T-cell (primary cell): ENCODE data around the gene BTG2. TPM values are rescaled to one million over a fixed set of nuclear protein-coding genes. Genes with fewer than 3 reads are reported as not detected.

Experiments
- ATAC-seq, 4 experiments: fragments of 200-7000 bp in 3 of 4; fragments of 150-1000 bp in 1 of 4; cut with Tn5 transposase; replicated peaks in 1 of 4; 1 replicate in 3 of 4; 2 replicates in 1 of 4; pipeline ENCODE4 v1.10.0; 2021; ENCODE audit warnings: moderate library complexity in 3 of 4, mild to moderate bottlenecking in 2 of 4, moderate number of reproducible peaks in 1 of 4
- CTCF ChIA-PET, 2 donors: fragments of 300-600 bp; sonication (Branson Sonifier 250); formaldehyde crosslinking; loops; one replicate each; lab custom pipeline; 2022; ENCODE audit warnings: antibody characterized with exemption in 2 of 2; lab: Charles Lee
- POLR2A ChIA-PET, 2 donors: fragments of 300-600 bp; sonication (Branson Sonifier 250); formaldehyde crosslinking; loops; one replicate each; lab custom pipeline; 2022; ENCODE audit warnings: antibody characterized with exemption in 2 of 2; lab: Charles Lee
- DNase-seq, 35 experiments: peaks; one replicate each; pipeline versions ENCODE4 v3.0.0 to v3.0.0-alpha.2; 2013 to 2023
- H3K27ac ChIP-seq: one replicate; pipeline ENCODE4 v1.5.1; 2013; ENCODE audit warnings: low read length
- H3K27me3 ChIP-seq, 2 experiments: replicated peaks in 1 of 2; 1 replicate in 1 of 2; 2 replicates in 1 of 2; pipeline versions ENCODE4 v1.6.1 to v1.7.0; 2013; ENCODE audit warnings: low read length in 1 of 2, mixed read lengths in 1 of 2; ENCODE audit not compliant: control insufficient read depth in 2 of 2, insufficient read depth in 2 of 2; ENCODE audit errors: extremely low read depth in 1 of 2
- H3K36me3 ChIP-seq, 2 donors: 1 replicate in 1 of 2; 2 replicates in 1 of 2; pipeline versions ENCODE4 v1.6.1 to v1.7.0; 2013; ENCODE audit warnings: low read length in 1 of 2; ENCODE audit not compliant: control insufficient read depth in 2 of 2, insufficient read depth in 1 of 2; ENCODE audit errors: extremely low read depth in 1 of 2
- H3K4me1 ChIP-seq, 2 experiments: 1 replicate in 1 of 2; 2 replicates in 1 of 2; pipeline versions ENCODE4 v1.6.1 to v1.7.0; 2013; ENCODE audit warnings: low read length in 2 of 2, mixed read lengths in 1 of 2; ENCODE audit not compliant: insufficient read depth in 2 of 2, control insufficient read depth in 1 of 2; ENCODE audit errors: extremely low read depth in 1 of 2
- H3K4me3 ChIP-seq, 2 donors: 1 replicate in 1 of 2; 2 replicates in 1 of 2; pipeline versions ENCODE4 v1.5.1 to v1.7.0; 2013; ENCODE audit warnings: mild to moderate bottlenecking in 2 of 2, low read length in 1 of 2, moderate library complexity in 1 of 2; ENCODE audit not compliant: control insufficient read depth in 1 of 2; ENCODE audit errors: extremely low read depth in 1 of 2
- H3K9me3 ChIP-seq: 2 replicates; pipeline ENCODE4 v1.7.0; 2013
- H3K27ac Mint-ChIP-seq, 2 donors: one replicate each; pipeline ENCODE4 v1.8.0; 2020 to 2021; ENCODE audit warnings: mild to moderate bottlenecking in 2 of 2, mixed read lengths in 2 of 2
- H3K27me3 Mint-ChIP-seq, 2 donors: one replicate each; pipeline ENCODE4 v1.8.0; 2021 to 2022; ENCODE audit warnings: mixed read lengths in 2 of 2
- H3K36me3 Mint-ChIP-seq: one replicate; pipeline ENCODE4 v1.8.0; 2021; ENCODE audit warnings: mixed read lengths
- H3K4me1 Mint-ChIP-seq, 3 donors: one replicate each; pipeline ENCODE4 v1.8.0; 2020 to 2022; ENCODE audit warnings: mixed read lengths in 3 of 3, mild to moderate bottlenecking in 1 of 3
- H3K4me3 Mint-ChIP-seq, 3 donors: one replicate each; pipeline ENCODE4 v1.8.0; 2020 to 2022; ENCODE audit warnings: mild to moderate bottlenecking in 3 of 3, mixed read lengths in 3 of 3, moderate library complexity in 3 of 3
- H3K9me3 Mint-ChIP-seq, 3 donors: one replicate each; pipeline ENCODE4 v1.8.0; 2020 to 2022; ENCODE audit warnings: mixed read lengths in 3 of 3
- WGBS: methylation state at CpG from one replicate; pipeline ENCODE4 v1.1.5; 2013; ENCODE audit warnings: missing lambda C conversion rate; ENCODE audit not compliant: insufficient coverage; 5-methylcytosine and 5-hydroxymethylcytosine counted together
- total RNA-seq, 35 experiments: library from RNA in 6 of 35; stranded (reverse) in 6 of 35; fragments of 120-200 nt in 1 of 35; gene quantifications; one replicate each; pipeline versions ENCODE4 v1.2.1 to v1.2.4 and lab custom pipeline; 2013 to 2026

The BTG2 gene
- total RNA-seq, 5 donors from 2014 or later (not counting 1 experiment from before 2014, with no cell fraction given) = 172 to 655 (median 186) TPM

- no peaks in the 10 kb centered on the region for H3K36me3 ChIP-seq
- no peak for ATAC-seq
- peaks cover 70 to 80% (median 75%) of the 10 kb centered on the region in 3 donors for H3K4me1 Mint-ChIP-seq
- CTCF ChIA-PET = interaction anchor here (0.6 to 6.6 kb wide), 6 partner anchors 14 to 662 kb away, joined by 4 to 39 read pairs (median 6); no protein-coding TSS in a partner anchor
- H3K9me3 Mint-ChIP-seq = no peaks in the 10 kb centered on the region
- POLR2A ChIA-PET = interaction anchor here (1.3 to 12.3 kb wide), 8 partner anchors 12 to 37 kb away, joined by 3 to 271 read pairs (median 10); partner anchors contain the start of gene BTG2 (in 2 of the 2)
- H3K4me1 ChIP-seq = peaks cover 41 to 64% of the 10 kb centered on the region in 2 experiments
- no peaks in the 10 kb centered on the region for H3K27me3 ChIP-seq
- WGBS = 45% methylated on average over 2 of the region's 7 CpGs
- H3K27ac ChIP-seq = peak overlapping the region; percentile 99
- H3K9me3 ChIP-seq = no peaks in the 10 kb centered on the region
- H3K4me3 ChIP-seq = no peak overlapping the region
- DNase-seq = no peak
- H3K4me3 Mint-ChIP-seq = peak overlapping the region in 2 of 3 donors; percentile 21 to 78
- H3K27me3 Mint-ChIP-seq = no peaks in the 10 kb centered on the region
- H3K27ac Mint-ChIP-seq = peak overlapping the region; percentile 95 to 99
- H3K36me3 Mint-ChIP-seq = no peaks in the 10 kb centered on the region
These were observed 16.9 kb upstream of the BTG2 start for GRCh38 chr1:203288400-203288799.

DNA sequence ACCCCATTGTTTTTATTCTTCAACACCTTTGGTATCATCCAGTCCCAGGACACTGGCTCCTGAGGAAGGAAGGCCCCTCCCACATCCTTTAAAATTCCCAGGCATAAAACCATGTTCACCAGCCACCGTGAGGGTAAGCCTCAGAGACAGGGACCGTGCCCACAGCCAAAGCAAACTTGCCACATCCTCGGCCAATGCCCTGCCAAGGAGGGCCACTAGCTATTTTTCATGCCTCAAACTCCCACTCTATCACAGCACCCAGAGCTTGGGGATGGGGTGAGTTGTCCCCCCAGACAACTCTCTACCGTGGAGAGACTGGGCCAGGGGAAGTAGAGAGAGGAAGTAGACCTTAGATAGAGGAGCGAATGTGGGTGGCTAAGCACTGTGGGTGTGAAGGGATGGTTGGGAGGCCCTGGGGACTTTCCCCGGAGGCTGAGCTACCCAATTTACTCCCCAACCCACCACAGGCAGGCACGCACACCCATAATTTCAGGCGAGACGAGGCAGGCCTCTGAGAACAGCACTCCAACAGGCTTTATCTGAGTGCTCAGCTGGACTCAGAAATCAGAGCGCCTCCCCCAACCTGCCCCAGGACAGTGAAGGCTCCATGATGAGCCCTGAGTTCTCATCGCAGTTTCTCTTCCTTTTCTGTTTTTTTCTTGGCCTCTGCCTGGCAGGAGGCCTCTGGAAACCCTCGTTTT is 15.9 kb upstream of the BTG2 start:
- peak overlapping the region; percentile 99 for H3K27ac ChIP-seq
- ATAC-seq (peak; percentile 72 to 76 (median 74)), DNase-seq (peak; percentile 68 to 96 (median 91))
- POLR2A ChIA-PET = interaction anchor here (0.5 to 12.3 kb wide), 19 partner anchors 9 to 1257 kb away, joined by 3 to 271 read pairs (median 5); partner anchors contain the start of gene BTG2 (in 2 of the 2)
- H3K27me3 Mint-ChIP-seq = no peaks in the 10 kb centered on the region
- 0% methylated on average over 3 of the region's 12 CpGs for WGBS
- H3K36me3 ChIP-seq = no peaks in the 10 kb centered on the region
- H3K4me1 ChIP-seq = peaks cover 41 to 64% of the 10 kb centered on the region in 2 experiments
- H3K27ac Mint-ChIP-seq = peak overlapping the region; percentile 95 to 99
- H3K9me3 Mint-ChIP-seq = no peaks in the 10 kb centered on the region
- no peaks in the 10 kb centered on the region for H3K9me3 ChIP-seq
- no peaks in the 10 kb centered on the region for H3K36me3 Mint-ChIP-seq
- peak overlapping the region; percentile 30 to 49 for H3K4me3 ChIP-seq
- H3K27me3 ChIP-seq = no peaks in the 10 kb centered on the region
- H3K4me3 Mint-ChIP-seq = peak overlapping the region; percentile 77 to 80 (median 78)
- peaks cover 74 to 78% (median 77%) of the 10 kb centered on the region in 3 donors for H3K4me1 Mint-ChIP-seq
- CTCF ChIA-PET = interaction anchor here (1.0 to 6.6 kb wide), 13 partner anchors 13 to 49 kb away, joined by 3 to 39 read pairs (median 8); partner anchors contain the start of gene BTG2 (in 1 of the 2)

DNA sequence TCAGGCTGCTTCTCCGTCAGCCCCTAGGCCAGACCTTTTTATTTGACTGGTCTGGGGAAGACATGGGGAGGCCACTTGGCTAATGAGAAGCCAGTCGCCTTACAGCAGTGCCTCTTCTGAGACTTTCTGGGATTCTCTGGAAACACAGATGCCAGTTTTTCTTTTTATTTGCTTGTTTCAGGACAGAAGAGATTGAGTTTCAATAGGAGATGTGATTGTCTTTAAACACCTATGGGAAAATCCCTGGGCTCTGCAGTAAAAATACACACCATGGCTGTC is 15.4 kb upstream of the BTG2 start:
- 13% methylated on average over 1 of the region's 2 CpGs for WGBS
- peaks cover 75 to 82% (median 78%) of the 10 kb centered on the region in 3 donors for H3K4me1 Mint-ChIP-seq
- peak overlapping the region; percentile 95 to 99 for H3K27ac Mint-ChIP-seq
- no peaks in the 10 kb centered on the region for H3K27me3 ChIP-seq
- H3K27ac ChIP-seq = peak overlapping the region; percentile 99
- DNase-seq (no peak), ATAC-seq (no peak)
- no peaks in the 10 kb centered on the region for H3K36me3 ChIP-seq
- H3K9me3 Mint-ChIP-seq = no peaks in the 10 kb centered on the region
- no peaks in the 10 kb centered on the region for H3K27me3 Mint-ChIP-seq
- no peaks in the 10 kb centered on the region for H3K36me3 Mint-ChIP-seq
- no peaks in the 10 kb centered on the region for H3K9me3 ChIP-seq
- peaks cover 41 to 64% of the 10 kb centered on the region in 2 experiments for H3K4me1 ChIP-seq
- H3K4me3 ChIP-seq = peak overlapping the region; percentile 30 to 49
- peak overlapping the region; percentile 77 to 80 (median 78) for H3K4me3 Mint-ChIP-seq
- CTCF ChIA-PET = interaction anchor here in 1 of 2 donors (0.9 to 6.6 kb wide), 14 partner anchors 13 to 49 kb away, joined by 3 to 39 read pairs (median 7); partner anchors contain the start of gene BTG2
- POLR2A ChIA-PET = interaction anchor here (0.6 to 12.3 kb wide), 14 partner anchors 15 to 1257 kb away, joined by 3 to 271 read pairs (median 7); partner anchors contain the start of gene BTG2 (in 2 of the 2)

DNA sequence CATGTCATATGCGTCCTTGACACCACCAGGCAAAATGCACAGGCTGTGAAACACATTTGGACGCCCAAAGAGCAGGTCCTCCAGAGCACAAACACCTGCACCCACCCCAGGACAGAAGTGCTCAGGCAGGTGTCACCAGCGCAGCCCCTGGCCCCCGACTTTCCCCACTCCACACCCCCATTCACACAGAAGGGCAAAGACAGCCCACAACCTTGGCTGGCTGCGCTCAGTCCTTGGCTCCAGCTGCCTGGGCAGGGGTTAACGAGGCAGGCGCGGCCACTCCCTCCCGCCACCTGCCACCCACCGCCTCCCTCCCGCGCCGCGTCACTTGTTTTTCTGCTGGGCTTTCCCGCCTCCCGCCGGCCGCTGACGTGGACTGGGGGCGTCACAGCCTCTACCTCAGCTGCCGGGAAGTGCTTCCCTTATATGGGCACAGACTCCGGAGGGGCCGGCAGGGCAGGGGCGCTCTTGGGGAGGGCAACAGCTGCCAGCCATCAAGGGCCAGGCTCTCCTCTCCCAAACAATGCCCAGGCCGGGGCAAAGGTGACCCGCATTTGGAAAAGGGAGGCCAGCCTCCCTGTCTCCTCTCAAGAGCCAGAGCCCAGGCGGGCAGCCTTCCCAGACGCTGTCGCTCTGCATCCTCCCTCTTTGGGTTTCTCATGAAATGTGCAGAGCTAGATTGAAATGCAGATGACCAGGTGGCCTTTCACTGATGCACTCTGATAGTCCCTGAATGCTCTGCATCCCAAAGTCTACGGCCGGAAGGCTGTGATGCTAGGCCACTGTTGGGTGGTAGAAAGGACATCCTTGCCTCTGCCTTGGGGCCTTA is 14.8 kb upstream of the BTG2 start:
- Histone ChIP-seq H3K36me3 (no peaks in the 10 kb centered on the region), H3K4me3 (peak overlapping the region; percentile 30 to 49), H3K27me3 (no peaks in the 10 kb centered on the region), H3K27ac (peak overlapping the region; percentile 99), H3K4me1 (peaks cover 43 to 64% of the 10 kb centered on the region in 2 experiments), H3K9me3 (no peaks in the 10 kb centered on the region)
- ATAC-seq (peak; percentile 67 to 73 (median 71)), DNase-seq (peak; percentile 91 to 99 (median 98))
- ChIA-PET CTCF (interaction anchor here in 1 of 2 donors (0.5 to 6.6 kb wide), 15 partner anchors 13 to 1995 kb away, joined by 3 to 39 read pairs (median 5); partner anchors contain the start of gene BTG2), POLR2A (interaction anchor here (0.6 to 12.3 kb wide), 16 partner anchors 10 to 570 kb away, joined by 3 to 271 read pairs (median 6); partner anchors contain the start of gene BTG2 (in 2 of the 2))
- WGBS = 4% methylated on average over 29 of the region's 31 CpGs
- no peaks in the 10 kb centered on the region for H3K27me3 Mint-ChIP-seq
- no peaks in the 10 kb centered on the region for H3K9me3 Mint-ChIP-seq
- H3K27ac Mint-ChIP-seq = peak overlapping the region; percentile 95 to 99
- H3K4me3 Mint-ChIP-seq = peak overlapping the region; percentile 77 to 80 (median 78)
- peaks cover 80 to 88% (median 83%) of the 10 kb centered on the region in 3 donors for H3K4me1 Mint-ChIP-seq
- no peaks in the 10 kb centered on the region for H3K36me3 Mint-ChIP-seq

DNA sequence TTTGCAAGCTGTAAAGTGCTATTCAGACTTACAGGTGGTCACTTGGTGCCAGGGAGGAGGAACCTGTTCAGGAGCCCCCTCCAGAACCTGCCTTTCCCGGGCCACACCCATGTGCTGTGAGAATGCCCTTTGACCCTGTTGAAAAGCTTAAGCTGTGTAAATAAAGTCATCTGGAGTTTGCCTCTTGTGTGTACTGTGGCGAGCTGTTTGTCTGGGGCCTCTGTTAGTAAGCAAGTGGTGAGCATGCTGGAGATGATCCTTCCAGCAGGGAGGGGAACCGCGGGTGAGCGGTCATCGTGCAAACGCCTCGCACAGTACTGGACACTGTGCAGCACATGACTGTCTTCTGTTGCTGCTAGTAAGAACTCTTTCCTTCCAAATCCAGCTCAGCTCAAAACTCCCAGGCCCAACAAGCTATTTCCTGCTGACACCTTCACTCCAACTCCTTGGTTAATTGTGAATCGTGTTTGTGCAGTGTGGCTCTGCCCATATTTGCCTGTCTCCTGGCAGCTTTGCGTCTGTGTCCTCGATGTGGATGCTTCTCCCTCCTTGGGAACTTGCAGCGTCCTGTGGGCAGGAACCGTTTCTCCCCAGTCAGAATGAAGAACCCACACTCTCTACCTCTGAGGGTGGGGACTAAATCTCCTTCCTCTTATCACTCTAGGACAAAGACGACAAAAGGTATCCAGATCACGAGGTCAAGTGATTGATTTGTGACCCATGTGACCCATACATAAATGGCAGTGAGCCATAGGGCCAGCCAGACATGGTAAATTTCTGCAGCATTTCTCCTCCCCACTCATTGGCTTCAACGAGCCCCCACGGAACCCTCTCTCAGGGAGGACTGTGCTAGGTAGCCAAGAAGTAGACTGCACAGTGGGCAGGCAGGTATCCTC is 13.9 kb upstream of the BTG2 start:
- Mint-ChIP-seq H3K4me1 (peaks cover 82 to 88% (median 83%) of the 10 kb centered on the region in 3 donors), H3K4me3 (peak overlapping the region; percentile 77 to 80 (median 78)), H3K9me3 (no peaks in the 10 kb centered on the region), H3K36me3 (no peaks in the 10 kb centered on the region), H3K27ac (peak overlapping the region; percentile 95 to 99), H3K27me3 (no peaks in the 10 kb centered on the region)
- ATAC-seq = no peak
- CTCF ChIA-PET = interaction anchor here in 1 of 2 donors (0.7 to 6.6 kb wide), 8 partner anchors 13 to 36 kb away, joined by 3 to 39 read pairs (median 6); partner anchors contain the start of gene BTG2
- no peak overlapping the region for H3K4me3 ChIP-seq
- no peak for DNase-seq
- H3K9me3 ChIP-seq = no peaks in the 10 kb centered on the region
- 87% methylated on average over 8 of the region's 17 CpGs for WGBS
- no peaks in the 10 kb centered on the region for H3K27me3 ChIP-seq
- H3K4me1 ChIP-seq = peaks cover 40 to 55% of the 10 kb centered on the region in 2 experiments
- no peaks in the 10 kb centered on the region for H3K36me3 ChIP-seq
- POLR2A ChIA-PET = interaction anchor here (0.6 to 12.3 kb wide), 13 partner anchors 9 to 51 kb away, joined by 3 to 271 read pairs (median 7); partner anchors contain the start of gene BTG2 (in 2 of the 2)
- H3K27ac ChIP-seq = peak overlapping the region; percentile 99
